Measurements from ENCODE around the gene SELENOT.
A peak's percentile ranks its signal among the peaks of the same experiment; 100 is the strongest.

SELENOT gene

GRCh38 chr3:150603153-150603979, at the start of gene SELENOT:
Gene SELENOT, plus strand, starts transcription at chr3:150603321. Its CDS starts 42 bp downstream, at chr3:150603363.
- peak; percentile 49 for TF ChIP-seq CTCF (IDR thresholded peaks at IDR 0.05; ENCODE audit: control insufficient read depth, insufficient read depth, low read depth, low read length, missing control alignments)

GRCh38 chr3:150555859-150556436, 47.2 kb upstream of the SELENOT start:
- no peak overlapping the region for H3K4me3 ChIP-seq (ENCODE audit: control insufficient read depth, low read depth, low read length)
- no peak for TF ChIP-seq CTCF (IDR thresholded peaks at IDR 0.05; ENCODE audit: control insufficient read depth, insufficient read depth, low read depth, low read length, missing control alignments)
- DNase-seq (ENCODE audit: low read depth) = no peak

More at GRCh38 chr3:150603153-150603979, at the start of gene SELENOT:
- peak within 1 kb of the TSS; percentile 92 for H3K4me3 ChIP-seq (ENCODE audit: control insufficient read depth, low read depth, low read length)
- peak; percentile 84 for DNase-seq (ENCODE audit: low read depth)

- TF ChIP-seq CTCF (IDR thresholded peaks at IDR 0.05; ENCODE audit: control insufficient read depth, insufficient read depth, low read depth, low read length, missing control alignments) = no peak
- DNase-seq (ENCODE audit: low read depth) = no peak
- H3K4me3 ChIP-seq (ENCODE audit: control insufficient read depth, low read depth, low read length) = no peak overlapping the region
These were observed 46.3 kb upstream of the SELENOT start for GRCh38 chr3:150556792-150557191.

- TF ChIP-seq CTCF (IDR thresholded peaks at IDR 0.05; ENCODE audit: control insufficient read depth, insufficient read depth, low read depth, low read length, missing control alignments) = no peak
- no peak overlapping the region for H3K4me3 ChIP-seq (ENCODE audit: control insufficient read depth, low read depth, low read length)
- DNase-seq (ENCODE audit: low read depth) = no peak
These were observed 45.4 kb upstream of the SELENOT start for GRCh38 chr3:150557725-150558124.

- no peak for DNase-seq (ENCODE audit: low read depth)
- no peak for TF ChIP-seq CTCF (IDR thresholded peaks at IDR 0.05; ENCODE audit: control insufficient read depth, insufficient read depth, low read depth, low read length, missing control alignments)
These were observed 38.9 kb upstream of the SELENOT start for GRCh38 chr3:150564243-150564642.

GRCh38 chr3:150567328-150567727, 35.8 kb upstream of the SELENOT start:
- DNase-seq (ENCODE audit: low read depth) = no peak
- TF ChIP-seq CTCF (IDR thresholded peaks at IDR 0.05; ENCODE audit: control insufficient read depth, insufficient read depth, low read depth, low read length, missing control alignments) = no peak
- H3K4me3 ChIP-seq (ENCODE audit: control insufficient read depth, low read depth, low read length) = no peak overlapping the region

More at GRCh38 chr3:150564243-150564642, 38.9 kb upstream of the SELENOT start:
- H3K4me3 ChIP-seq (ENCODE audit: control insufficient read depth, low read depth, low read length) = no peak overlapping the region
